GM12864 (cell line): ENCODE measurements around the gene ZNF443.
"Not testable (repeated sequence)": the region's sequence is repeated elsewhere in the genome, so short reads cannot be mapped to it uniquely, and the experiment has no call there.

Experiments used
- DNase-seq: peaks from one replicate; pipeline ENCODE4 v3.0.0-alpha.2; 2011; ENCODE audit warnings: low read depth
- H3K4me3 ChIP-seq: 2 replicates; pipeline ENCODE4 v1.5.1; 2011; ENCODE audit warnings: mild to moderate bottlenecking, low read depth, low read length, control low read depth
- CTCF ChIP-seq: IDR thresholded peaks from 2 replicates; pipeline ENCODE4 v1.5.1; 2011; ENCODE audit warnings: low read depth, mild to moderate bottlenecking, moderate library complexity, low read length, control low read depth, inconsistent platforms; ENCODE audit errors: missing control alignments

The ZNF443 gene

GRCh38 chr19:12481781-12482508 is 41.1 kb upstream of the ZNF443 start:
- DNase-seq: no peak
- peak overlapping the region; percentile 11; the same call in 1 of the 2 replicates for H3K4me3 ChIP-seq
- no peak for TF ChIP-seq CTCF

- TF ChIP-seq CTCF: no peak
- no peak overlapping the region for H3K4me3 ChIP-seq
- DNase-seq: no peak
Observed at GRCh38 chr19:12478234-12478941, 37.6 kb upstream of the ZNF443 start.

GRCh38 chr19:12467651-12468050 is 26.8 kb upstream of the ZNF443 start:
- H3K4me3 ChIP-seq, DNase-seq: not testable (repeated sequence)

- TF ChIP-seq CTCF: no peak
- DNase-seq: no peak
- H3K4me3 ChIP-seq: no peak overlapping the region
Observed at GRCh38 chr19:12465211-12465610, 24.4 kb upstream of the ZNF443 start.

- no peak for DNase-seq
- no peak for TF ChIP-seq CTCF
- H3K4me3 ChIP-seq: no peak overlapping the region
Observed at GRCh38 chr19:12464769-12465168, 23.9 kb upstream of the ZNF443 start.

GRCh38 chr19:12464139-12464538 is 23.3 kb upstream of the ZNF443 start:
- not testable (repeated sequence) for DNase-seq, H3K4me3 ChIP-seq

- H3K4me3 ChIP-seq: no peak overlapping the region
- no peak for DNase-seq
- no peak for TF ChIP-seq CTCF
Observed at GRCh38 chr19:12453495-12453894, 12.7 kb upstream of the ZNF443 start.

- TF ChIP-seq CTCF: no peak
- no peak overlapping the region for H3K4me3 ChIP-seq
- no peak for DNase-seq
Observed at GRCh38 chr19:12450844-12451243, 10.0 kb upstream of the ZNF443 start.
